ENCODE data around the gene RNASEL. TPM values are rescaled to one million over a fixed set of nuclear protein-coding genes. Genes with fewer than 3 reads are reported as not detected.

RNASEL gene
- polyA plus RNA-seq, 1 donor (not counting 4 experiments of a cell fraction or from before 2014, with no cell fraction given): 4.7 TPM

- H3K4me3 ChIP-seq (ENCODE audit: control insufficient read depth in 2 of 3, extremely low read depth in 1 of 3, insufficient read depth in 2 of 3, low read depth in 1 of 3, low read length in 3 of 3): no peak overlapping the region
- FAIRE-seq (no peak), DNase-seq (ENCODE audit: low read depth, low spot score) (no peak)
- no peak overlapping the region for H3K27ac ChIP-seq (ENCODE audit: control insufficient read depth, insufficient read depth, low read length)
- dilution Hi-C loops (cut with MboI; ENCODE audit: extremely low pct_ligation_motif_present, low sequenced_read_pairs): no loop called here
- H4K20me1 ChIP-seq (ENCODE audit: control insufficient read depth, extremely low read depth, insufficient read depth, low read length): no peaks in the 10 kb centered on the region
- TF ChIP-seq EZH2 (IDR thresholded peaks at IDR 0.05; ENCODE audit: low read length) (no peak), CTCF (optimal IDR thresholded peaks at IDR 0.05 in 1 of 3, IDR thresholded peaks at IDR 0.05 in 1 of 3, conservative IDR thresholded peaks at IDR 0.05 in 1 of 3; ENCODE audit: extremely low read depth in 1 of 3, insufficient read depth in 2 of 3, low read length in 3 of 3) (no peak)
- no peaks in the 10 kb centered on the region for H3K9me1 ChIP-seq (ENCODE audit: control insufficient read depth, extremely low read depth, insufficient read depth, low read length)
- H3K27me3 ChIP-seq (ENCODE audit: control insufficient read depth, extremely low read depth, insufficient read depth, low read length): no peaks in the 10 kb centered on the region
- peaks cover 4% of the 10 kb centered on the region for H3K4me1 ChIP-seq (ENCODE audit: control insufficient read depth, extremely low read depth, insufficient read depth, low read length)
- H2AFZ ChIP-seq (ENCODE audit: control insufficient read depth, low read length): no peak overlapping the region
- no peak overlapping the region for H3K9ac ChIP-seq (ENCODE audit: control insufficient read depth, extremely low read depth, insufficient read depth, low read length)
- H3K9me3 ChIP-seq (ENCODE audit: control insufficient read depth, low read depth, low read length): no peaks in the 10 kb centered on the region
- H3K4me2 ChIP-seq (ENCODE audit: control insufficient read depth, extremely low read depth, insufficient read depth, low read depth, low read length): no peak overlapping the region
- H3K79me2 ChIP-seq (ENCODE audit: control insufficient read depth, insufficient read depth, low read length): no peaks in the 10 kb centered on the region
- H3K36me3 ChIP-seq (ENCODE audit: control insufficient read depth in 2 of 2, extremely low read depth in 1 of 2, insufficient read depth in 2 of 2, low read length in 2 of 2): no peaks in the 10 kb centered on the region
Measured at GRCh38 chr1:182625719-182626504, 36.9 kb upstream of the RNASEL start.

- TF ChIP-seq CTCF (optimal IDR thresholded peaks at IDR 0.05 in 1 of 3, IDR thresholded peaks at IDR 0.05 in 1 of 3, conservative IDR thresholded peaks at IDR 0.05 in 1 of 3; ENCODE audit: extremely low read depth in 1 of 3, insufficient read depth in 2 of 3, low read length in 3 of 3): no peak
- no peak overlapping the region for H3K4me3 ChIP-seq (ENCODE audit: control insufficient read depth in 2 of 3, extremely low read depth in 1 of 3, insufficient read depth in 2 of 3, low read depth in 1 of 3, low read length in 3 of 3)
- dilution Hi-C loops (cut with MboI; ENCODE audit: extremely low pct_ligation_motif_present, low sequenced_read_pairs): no loop called here
- no peaks in the 10 kb centered on the region for H3K36me3 ChIP-seq (ENCODE audit: control insufficient read depth in 2 of 2, extremely low read depth in 1 of 2, insufficient read depth in 2 of 2, low read length in 2 of 2)
- H4K20me1 ChIP-seq (ENCODE audit: control insufficient read depth, extremely low read depth, insufficient read depth, low read length): no peaks in the 10 kb centered on the region
- H2AFZ ChIP-seq (ENCODE audit: control insufficient read depth, low read length): no peak overlapping the region
- DNase-seq (ENCODE audit: low read depth, low spot score): no peak
- no peak for FAIRE-seq
- no peaks in the 10 kb centered on the region for H3K9me3 ChIP-seq (ENCODE audit: control insufficient read depth, low read depth, low read length)
- no peaks in the 10 kb centered on the region for H3K9me1 ChIP-seq (ENCODE audit: control insufficient read depth, extremely low read depth, insufficient read depth, low read length)
- no peak overlapping the region for H3K4me2 ChIP-seq (ENCODE audit: control insufficient read depth, extremely low read depth, insufficient read depth, low read depth, low read length)
- no peak overlapping the region for H3K9ac ChIP-seq (ENCODE audit: control insufficient read depth, extremely low read depth, insufficient read depth, low read length)
- peaks cover 4% of the 10 kb centered on the region for H3K4me1 ChIP-seq (ENCODE audit: control insufficient read depth, extremely low read depth, insufficient read depth, low read length)
- no peaks in the 10 kb centered on the region for H3K27me3 ChIP-seq (ENCODE audit: control insufficient read depth, extremely low read depth, insufficient read depth, low read length)
- H3K79me2 ChIP-seq (ENCODE audit: control insufficient read depth, insufficient read depth, low read length): no peaks in the 10 kb centered on the region
- no peak overlapping the region for H3K27ac ChIP-seq (ENCODE audit: control insufficient read depth, insufficient read depth, low read length)
Measured at GRCh38 chr1:182625024-182625423, 36.0 kb upstream of the RNASEL start.
